H1 (cell line): ENCODE data around the gene PLD6. TPM values are rescaled to one million over a fixed set of nuclear protein-coding genes. Genes with fewer than 3 reads are reported as not detected.

Experiments
- HDAC2 ChIP-seq, 2 experiments: fragments of 300-600 bp in 1 of 2; sonication (generic) in 1 of 2; IDR thresholded peaks; 2 replicates each; pipeline ENCODE4 v1.6.1; 2011 to 2012; ENCODE audit warnings: low read depth in 2 of 2, low read length in 2 of 2, mild to moderate bottlenecking in 2 of 2, moderate library complexity in 2 of 2, borderline replicate concordance in 1 of 2, inconsistent platforms in 1 of 2
- KDM4A ChIP-seq: IDR thresholded peaks from one replicate; pipeline ENCODE4 v1.7.1; 2012; ENCODE audit warnings: low read depth, mild to moderate bottlenecking, moderate library complexity, low read length, inconsistent platforms; ENCODE audit not compliant: severe bottlenecking
- TCF12 ChIP-seq: IDR thresholded peaks from 2 replicates; pipeline ENCODE4 v1.6.1; 2011; ENCODE audit warnings: low read depth, mild to moderate bottlenecking, low read length
- TEAD4 ChIP-seq: IDR thresholded peaks from 2 replicates; pipeline ENCODE4 v1.6.1; 2012; ENCODE audit warnings: low read depth, low read length, inconsistent platforms, mixed read lengths
- polyA plus RNA-seq, 7 experiments: library from polyadenylated mRNA; depleted of rRNA in 3 of 7; stranded (reverse) in 5 of 7; unstranded in 2 of 7; fragments of >200 nt in 5 of 7; fragments of 200-250 nt in 2 of 7; gene quantifications; 1 replicate in 5 of 7; 2 replicates in 1 of 7; 4 replicates in 1 of 7; pipeline versions ENCODE4 v1.2.1 to v1.2.3, GENCODE V29; 2011 to 2013; ENCODE audit warnings: missing spikeins in 2 of 7, mixed read lengths in 2 of 7
- total RNA-seq: library from RNA; stranded (reverse); fragmentation: NEBNext Ultra II Directional; extraction: Animal tissue kit (Norgen Biotek cat#: 25700); gene quantifications from 2 replicates; pipeline ENCODE4 v1.2.1, GENCODE V29; 2021

PLD6 gene
- total and polyA plus RNA-seq, 2 of the 8 experiments (the other 6 are each of a cell fraction or from before 2014, with no cell fraction given): 0.20 to 0.22 TPM

GRCh38 chr17:17225901-17226300 lies 19.8 kb upstream of the PLD6 start (continued):
- no peak for TF ChIP-seq KDM4A
- TF ChIP-seq TEAD4: no peak
- TF ChIP-seq TCF12: no peak
- no peak for TF ChIP-seq HDAC2 (IDR thresholded peaks at IDR 0.05; ENCODE audit: borderline replicate concordance in 1 of 2, low read depth in 2 of 2, low read length in 2 of 2)
